ENCODE measurements around the gene CCL28. TPM values are rescaled to one million over a fixed set of nuclear protein-coding genes. Genes with fewer than 3 reads are reported as not detected.

CCL28 gene
- total RNA-seq, 1 donor from 2014 or later, result not detected

GRCh38 chr5:43362725-43363435, 49.3 kb downstream of the CCL28 start:
- H3K27me3 ChIP-seq, result no peaks in the 10 kb centered on the region
- no peak overlapping the region for H3K9ac ChIP-seq
- no peak overlapping the region for H3K27ac Mint-ChIP-seq
- H2AFZ ChIP-seq (replicated peaks), result no peak overlapping the region
- H3K36me3 Mint-ChIP-seq, result no peaks in the 10 kb centered on the region
- no peak overlapping the region for H3K27ac ChIP-seq
- no peaks in the 10 kb centered on the region for H3F3A ChIP-seq (ENCODE audit: low read depth)
- no peak overlapping the region for H3K4me2 ChIP-seq
- no peak for DNase-seq (ENCODE audit: low spot score)
- no peaks in the 10 kb centered on the region for H4K20me1 ChIP-seq (ENCODE audit: low read depth)
- H3K4me1 ChIP-seq, result no peaks in the 10 kb centered on the region
- TF ChIP-seq EZH2 (IDR thresholded peaks at IDR 0.05) (no peak), EZH2phosphoT487 (IDR thresholded peaks at IDR 0.05) (no peak), CTCF (IDR thresholded peaks at IDR 0.05) (no peak)
- no peaks in the 10 kb centered on the region for H3K36me3 ChIP-seq
- H3K79me2 ChIP-seq (ENCODE audit: low read depth), result no peaks in the 10 kb centered on the region
- no peaks in the 10 kb centered on the region for H3K27me3 Mint-ChIP-seq (ENCODE audit: insufficient read depth, low read depth)
- H3K4me3 ChIP-seq, result no peak overlapping the region
- H3K9me3 Mint-ChIP-seq, result peaks cover 16% of the 10 kb centered on the region
- H3K9me3 ChIP-seq (ENCODE audit: low read depth), result no peaks in the 10 kb centered on the region
- H3K4me1 Mint-ChIP-seq, result no peaks in the 10 kb centered on the region
- no peak overlapping the region for H3K4me3 Mint-ChIP-seq

GRCh38 chr5:43358726-43359125, 53.5 kb downstream of the CCL28 start:
- H3K36me3 Mint-ChIP-seq, result no peaks in the 10 kb centered on the region
- Histone ChIP-seq H4K20me1 (ENCODE audit: low read depth) (no peaks in the 10 kb centered on the region), H3F3A (ENCODE audit: low read depth) (no peaks in the 10 kb centered on the region), H3K9me3 (ENCODE audit: low read depth) (no peaks in the 10 kb centered on the region), H3K36me3 (no peaks in the 10 kb centered on the region), H3K4me3 (no peak overlapping the region), H2AFZ (replicated peaks) (no peak overlapping the region), H3K79me2 (ENCODE audit: low read depth) (no peaks in the 10 kb centered on the region), H3K4me1 (no peaks in the 10 kb centered on the region), H3K27me3 (no peaks in the 10 kb centered on the region), H3K27ac (no peak overlapping the region), H3K4me2 (no peak overlapping the region), H3K9ac (no peak overlapping the region)
- no peaks in the 10 kb centered on the region for H3K4me1 Mint-ChIP-seq
- H3K27ac Mint-ChIP-seq, result no peak overlapping the region
- H3K4me3 Mint-ChIP-seq, result no peak overlapping the region
- H3K27me3 Mint-ChIP-seq (ENCODE audit: insufficient read depth, low read depth), result peaks cover 2% of the 10 kb centered on the region
- TF ChIP-seq EZH2 (IDR thresholded peaks at IDR 0.05) (no peak), EZH2phosphoT487 (IDR thresholded peaks at IDR 0.05) (no peak), CTCF (IDR thresholded peaks at IDR 0.05) (no peak)
- no peak for DNase-seq (ENCODE audit: low spot score)
- peaks cover 11% of the 10 kb centered on the region for H3K9me3 Mint-ChIP-seq

- Histone ChIP-seq H3K4me3 (no peak overlapping the region), H2AFZ (replicated peaks) (no peak overlapping the region), H3K9ac (no peak overlapping the region), H3K27ac (no peak overlapping the region), H3K36me3 (no peaks in the 10 kb centered on the region), H4K20me1 (ENCODE audit: low read depth) (no peaks in the 10 kb centered on the region), H3K4me2 (no peak overlapping the region), H3F3A (ENCODE audit: low read depth) (no peaks in the 10 kb centered on the region), H3K79me2 (ENCODE audit: low read depth) (no peaks in the 10 kb centered on the region), H3K27me3 (no peaks in the 10 kb centered on the region), H3K4me1 (no peaks in the 10 kb centered on the region), H3K9me3 (ENCODE audit: low read depth) (no peaks in the 10 kb centered on the region)
- Mint-ChIP-seq H3K9me3 (peaks cover 11% of the 10 kb centered on the region), H3K27ac (no peak overlapping the region), H3K4me3 (no peak overlapping the region), H3K27me3 (ENCODE audit: insufficient read depth, low read depth) (peaks cover 2% of the 10 kb centered on the region), H3K36me3 (no peaks in the 10 kb centered on the region), H3K4me1 (no peaks in the 10 kb centered on the region)
- TF ChIP-seq EZH2 (IDR thresholded peaks at IDR 0.05) (no peak), CTCF (IDR thresholded peaks at IDR 0.05) (no peak), EZH2phosphoT487 (IDR thresholded peaks at IDR 0.05) (no peak)
- DNase-seq (ENCODE audit: low spot score), result no peak
Observed at GRCh38 chr5:43358301-43358700, 53.9 kb downstream of the CCL28 start.

Measured in neural progenitor cell (in vitro differentiated cells).